OCI-LY1 (cell line): Measurements from ENCODE around the gene NCOR1.

Experiments used
- CTCF ChIP-seq: fragments of 200-600 bp; sonication (generic), shearing (Covaris generic); IDR thresholded peaks from 2 replicates; pipeline ENCODE4 v1.5.1; 2017; ENCODE audit warnings: mild to moderate bottlenecking, antibody characterized with exemption, low read length, moderate library complexity, mixed read lengths
- EZH2 ChIP-seq: fragments of 200-600 bp; sonication (generic), shearing (Covaris generic); IDR thresholded peaks from 2 replicates; pipeline ENCODE4 v1.8.0; 2017; ENCODE audit warnings: borderline replicate concordance, mixed run types, mild to moderate bottlenecking, antibody characterized with exemption, low read length, moderate library complexity, mixed read lengths

- no peak for TF ChIP-seq CTCF
- no peak for TF ChIP-seq EZH2
Observed at GRCh38 chr17:16048811-16049449, 166.4 kb downstream of the NCOR1 start.
